BE2C (cell line): ENCODE measurements around the gene SPTY2D1.

Experiments
- DNase-seq: peaks from one replicate; pipeline ENCODE4 v3.0.0-alpha.2; 2020
- H3K27me3 ChIP-seq: fragments of 250-450 bp; sonication (Bioruptor Pico); 2 replicates; pipeline ENCODE4 v1.5.1; 2020; ENCODE audit warnings: mild to moderate bottlenecking
- H3K36me3 ChIP-seq: fragments of 250-450 bp; sonication (Bioruptor Pico); 2 replicates; pipeline ENCODE4 v1.5.1; 2020; ENCODE audit warnings: mild to moderate bottlenecking
- H3K4me1 ChIP-seq: fragments of 250-450 bp; sonication (Bioruptor Pico); 2 replicates; pipeline ENCODE4 v1.5.1; 2020
- H3K4me3 ChIP-seq: 2 replicates; pipeline ENCODE4 v1.5.1; 2011; ENCODE audit warnings: low read depth, low read length
- H3K9me3 ChIP-seq: fragments of 250-450 bp; sonication (Bioruptor Pico); 2 replicates; pipeline ENCODE4 v1.5.1; 2020
- CTCF ChIP-seq: IDR thresholded peaks from 2 replicates; pipeline ENCODE4 v1.5.1; 2012; ENCODE audit warnings: mild to moderate bottlenecking, low read depth, low read length

SPTY2D1 gene

GRCh38 chr11:18614667-18615066 lies 19.5 kb downstream of the SPTY2D1 start:
- Histone ChIP-seq H3K4me1 (no peaks in the 10 kb centered on the region), H3K9me3 (no peaks in the 10 kb centered on the region), H3K27me3 (no peaks in the 10 kb centered on the region), H3K4me3 (no peak overlapping the region), H3K36me3 (no peaks in the 10 kb centered on the region; the same call in 1 of the 2 replicates)
- TF ChIP-seq CTCF, result no peak
- no peak for DNase-seq

GRCh38 chr11:18612394-18612793 lies 21.7 kb downstream of the SPTY2D1 start:
- Histone ChIP-seq H3K27me3 (no peaks in the 10 kb centered on the region), H3K9me3 (no peaks in the 10 kb centered on the region), H3K36me3 (peaks cover 4% of the 10 kb centered on the region), H3K4me1 (no peaks in the 10 kb centered on the region), H3K4me3 (no peak overlapping the region)
- no peak for TF ChIP-seq CTCF
- no peak for DNase-seq

- Histone ChIP-seq H3K27me3 (no peaks in the 10 kb centered on the region), H3K4me3 (no peak overlapping the region), H3K36me3 (peaks cover 4% of the 10 kb centered on the region), H3K9me3 (no peaks in the 10 kb centered on the region), H3K4me1 (no peaks in the 10 kb centered on the region)
- no peak for TF ChIP-seq CTCF
- no peak for DNase-seq
Measured at GRCh38 chr11:18611196-18611595, 22.9 kb downstream of the SPTY2D1 start.

- Histone ChIP-seq H3K4me1 (no peaks in the 10 kb centered on the region), H3K4me3 (no peak overlapping the region), H3K36me3 (peaks cover 4% of the 10 kb centered on the region; the same call in 1 of the 2 replicates), H3K27me3 (no peaks in the 10 kb centered on the region), H3K9me3 (no peaks in the 10 kb centered on the region)
- DNase-seq, result no peak
- TF ChIP-seq CTCF, result no peak
Measured at GRCh38 chr11:18608376-18608775, 25.8 kb downstream of the SPTY2D1 start.

GRCh38 chr11:18600915-18601569 lies 33.1 kb downstream of the SPTY2D1 start:
- no peak for DNase-seq
- H3K9me3 ChIP-seq, result no peaks in the 10 kb centered on the region
- no peak overlapping the region for H3K4me3 ChIP-seq
- H3K27me3 ChIP-seq, result no peaks in the 10 kb centered on the region
- TF ChIP-seq CTCF, result no peak
- H3K36me3 ChIP-seq, result no peaks in the 10 kb centered on the region
- H3K4me1 ChIP-seq, result no peaks in the 10 kb centered on the region

GRCh38 chr11:18599739-18600230 lies 34.4 kb downstream of the SPTY2D1 start, which contains the start of gene MISFA:
MISFA (plus strand) TSS chr11:18599789; CDS start chr11:18599929, 140 bp downstream.
- Histone ChIP-seq H3K4me3 (no peak within 1 kb of the TSS), H3K36me3 (no peaks in the 10 kb centered on the region), H3K27me3 (no peaks in the 10 kb centered on the region), H3K9me3 (no peaks in the 10 kb centered on the region), H3K4me1 (no peaks in the 10 kb centered on the region)
- no peak for DNase-seq
- no peak for TF ChIP-seq CTCF
